GM21576 (cell line): ENCODE measurements around the gene SLC4A4.

Experiments
- ATAC-seq: cut with Tn5 transposase; IDR thresholded peaks from one replicate; pipeline ENCODE4 v1.9.1; 2021; ENCODE audit warnings: mild to moderate bottlenecking, moderate library complexity; ENCODE audit not compliant: unreplicated experiment

Gene SLC4A4

DNA sequence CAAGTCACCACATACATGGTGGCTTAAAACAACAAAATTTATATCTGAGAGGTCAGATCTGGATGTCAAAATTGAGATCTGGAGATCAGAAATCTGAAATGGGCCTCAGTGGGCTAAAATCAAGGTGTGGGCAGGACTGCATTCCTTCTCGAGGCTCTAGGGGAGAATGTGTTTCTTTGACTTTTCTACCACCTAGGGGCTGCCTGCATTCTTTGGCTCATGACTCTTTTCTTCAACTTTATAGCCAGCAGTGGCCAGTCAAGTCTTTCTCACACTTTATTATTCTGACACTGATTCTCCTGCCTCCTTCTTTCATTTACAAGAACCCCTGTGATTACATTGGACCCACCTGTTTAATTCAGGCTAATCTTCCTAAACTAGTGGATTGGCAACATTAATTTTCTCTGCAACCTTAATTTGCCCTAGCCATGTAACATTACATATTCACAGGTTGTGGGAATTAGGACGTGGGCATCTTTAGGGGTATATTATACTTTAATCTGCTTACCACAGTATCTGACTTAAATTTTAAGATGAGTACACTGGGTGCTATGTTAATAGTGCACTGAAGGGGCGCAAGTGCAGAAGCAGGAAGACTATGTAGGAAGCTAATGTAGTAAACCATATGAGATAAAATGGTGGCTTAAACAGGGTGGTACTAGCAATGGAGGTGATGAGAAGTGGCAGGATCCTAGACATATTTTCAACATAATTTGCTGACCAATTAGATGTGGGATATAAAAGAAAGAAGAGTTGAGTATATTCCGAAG lies 188.0 kb downstream of the SLC4A4 start:
- ATAC-seq = peak; percentile 56

DNA sequence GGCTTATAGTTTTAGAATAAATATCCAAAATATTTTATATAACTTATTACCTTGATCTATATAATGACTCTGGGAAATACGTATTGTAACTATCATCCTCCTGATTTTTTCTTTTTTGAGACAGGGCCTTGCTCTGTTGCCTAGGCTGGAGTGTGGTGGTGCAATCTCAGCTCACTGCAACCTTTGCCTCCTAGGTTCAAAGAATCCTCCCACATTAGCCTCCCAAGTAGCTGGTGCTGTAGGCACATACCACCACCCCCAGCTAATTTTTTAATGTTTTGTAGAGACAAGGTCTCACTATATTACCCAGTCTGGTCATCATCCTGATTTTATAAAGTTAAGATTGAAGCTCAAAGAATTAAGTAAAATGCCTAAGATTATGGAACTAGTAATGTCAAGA lies 193.6 kb downstream of the SLC4A4 start:
- no peak for ATAC-seq

GRCh38 chr4:71533121-71533520 lies 194.3 kb downstream of the SLC4A4 start:
- ATAC-seq = no peak

DNA sequence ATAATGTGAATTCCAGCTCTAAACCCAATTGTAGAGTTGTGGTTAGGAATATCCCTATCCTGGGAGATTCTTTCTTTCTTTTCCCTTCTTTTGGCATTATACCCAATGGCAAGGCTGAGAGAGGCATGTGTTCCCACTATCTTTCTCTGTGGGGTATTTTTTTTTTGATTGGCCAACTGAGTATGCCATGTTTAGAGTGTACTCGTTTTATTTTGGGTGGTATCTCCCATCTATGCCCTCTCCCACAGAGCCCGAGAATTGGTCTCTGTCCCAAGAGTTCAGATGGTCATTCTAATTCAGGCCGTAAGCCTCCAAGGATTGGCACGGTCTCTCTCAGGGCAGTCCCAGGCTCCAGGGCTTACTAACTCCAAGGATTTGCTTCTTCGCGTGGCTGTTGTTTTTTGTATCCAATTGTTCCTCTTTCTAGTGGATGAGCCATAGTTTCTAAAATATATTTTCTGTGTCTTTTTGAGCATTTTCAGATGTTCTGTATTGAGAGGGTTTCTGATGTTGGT lies 198.8 kb downstream of the SLC4A4 start:
- ATAC-seq = no peak

DNA sequence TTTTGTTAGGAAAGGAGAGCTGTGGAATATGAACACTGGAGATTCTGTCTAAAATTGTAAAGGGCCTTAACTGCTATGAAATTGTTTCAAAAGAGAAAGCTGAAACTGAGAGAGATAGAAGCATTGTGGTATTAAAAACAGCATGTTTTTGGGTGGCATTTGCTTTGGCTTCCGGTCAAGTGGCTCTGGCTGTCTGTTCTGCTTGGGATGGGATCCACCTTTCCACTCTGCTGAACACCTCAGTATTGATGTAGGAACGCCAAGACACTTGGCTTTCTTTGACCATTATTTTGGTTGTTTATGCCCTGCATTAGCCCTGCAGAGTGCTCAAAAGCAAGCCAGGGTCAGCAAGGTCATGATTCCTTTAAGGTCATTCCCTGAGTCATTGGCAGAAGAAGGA lies 199.7 kb downstream of the SLC4A4 start:
- ATAC-seq = no peak

DNA sequence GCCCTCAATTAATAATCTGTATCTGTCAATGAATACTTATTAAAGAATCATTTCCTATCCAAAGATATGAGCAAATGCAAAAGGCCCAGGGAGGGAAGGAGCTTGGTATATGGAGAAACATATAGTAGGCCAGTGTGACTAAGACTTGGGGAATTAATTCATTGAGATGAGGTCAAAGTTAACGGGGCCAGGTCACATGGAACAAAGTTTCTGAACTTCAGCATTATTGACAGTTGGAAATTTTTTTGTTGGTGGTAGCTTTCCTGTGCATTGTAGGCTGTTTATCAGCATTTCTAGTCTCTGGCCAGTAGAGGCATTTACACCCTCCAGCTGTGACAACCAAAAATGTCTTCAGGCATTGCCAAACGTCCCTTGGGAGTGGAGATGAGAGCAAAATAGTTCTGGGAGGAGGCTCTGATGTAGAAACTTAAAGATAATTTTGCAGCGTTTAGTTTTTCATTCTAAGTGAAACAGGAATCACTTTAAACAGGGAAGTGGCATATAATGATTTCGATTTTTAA lies 202.0 kb downstream of the SLC4A4 start:
- no peak for ATAC-seq

DNA sequence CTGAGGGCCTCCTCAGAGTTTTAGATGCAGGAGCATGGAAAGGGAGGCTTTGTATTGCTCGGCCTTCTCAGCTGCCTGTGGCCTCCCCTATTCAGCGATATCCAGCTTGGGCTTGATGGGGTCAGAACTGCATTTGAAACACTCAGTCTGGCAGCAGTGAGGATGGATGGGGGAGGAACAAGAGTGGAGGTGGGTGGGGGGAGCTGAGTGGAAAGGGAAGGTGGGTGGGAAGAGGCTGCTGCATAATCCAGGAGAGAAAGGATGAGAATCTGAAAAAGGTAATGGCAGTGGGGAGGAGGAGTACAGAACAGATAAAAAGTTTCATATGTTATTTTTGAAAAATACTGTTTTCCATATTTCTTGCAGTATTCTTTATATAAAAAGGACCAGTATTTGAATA lies 202.7 kb downstream of the SLC4A4 start:
- ATAC-seq = no peak

GRCh38 chr4:71545168-71545567 lies 206.3 kb downstream of the SLC4A4 start:
- no peak for ATAC-seq

- no peak for ATAC-seq
These were observed 210.8 kb downstream of the SLC4A4 start for GRCh38 chr4:71549516-71550160.

DNA sequence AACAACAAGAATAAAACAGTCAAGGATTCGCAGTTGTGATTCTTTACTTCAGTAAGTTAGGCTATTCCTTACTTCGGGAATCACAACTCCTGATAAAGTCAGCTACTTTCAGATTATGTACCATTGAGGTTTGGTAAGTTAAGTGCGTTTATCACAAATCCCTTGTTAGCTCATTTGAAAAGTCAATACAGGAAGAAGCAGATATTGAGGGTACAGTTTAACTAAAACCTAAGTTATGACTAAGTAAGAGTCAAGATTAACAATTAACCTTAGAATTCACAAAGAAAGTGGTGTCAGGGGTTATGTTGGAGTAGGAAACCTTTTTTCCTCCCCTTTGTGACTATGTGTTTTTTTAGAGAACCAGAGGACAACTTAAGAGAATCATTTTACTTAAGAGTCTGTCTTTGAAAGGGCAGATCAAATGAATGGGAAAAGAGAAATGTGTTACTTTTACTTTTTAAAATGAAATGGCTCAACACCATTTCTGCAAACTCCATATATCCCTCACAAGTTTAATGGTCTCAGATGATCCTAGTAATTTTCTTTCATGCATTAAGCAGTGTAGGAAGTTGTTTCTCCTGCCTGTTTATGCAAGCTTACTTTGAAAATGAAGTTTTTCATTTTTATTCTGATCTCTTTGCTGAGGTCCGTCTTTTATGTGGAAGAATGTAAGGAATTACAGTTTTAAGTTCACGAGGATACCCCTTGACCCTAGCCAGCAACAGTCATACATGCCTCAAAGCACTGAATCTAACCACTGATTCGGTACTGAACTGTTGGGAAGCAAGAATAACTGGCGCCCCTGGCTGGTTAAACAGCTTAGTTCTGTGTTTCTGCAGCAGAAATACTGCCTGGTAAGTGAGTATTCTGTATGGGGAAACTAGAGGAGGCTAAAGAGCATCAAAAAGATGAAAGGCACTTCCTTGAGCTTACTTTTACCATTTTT lies 211.7 kb downstream of the SLC4A4 start:
- no peak for ATAC-seq

- ATAC-seq = no peak
These were observed 214.8 kb downstream of the SLC4A4 start for GRCh38 chr4:71553605-71554004.

DNA sequence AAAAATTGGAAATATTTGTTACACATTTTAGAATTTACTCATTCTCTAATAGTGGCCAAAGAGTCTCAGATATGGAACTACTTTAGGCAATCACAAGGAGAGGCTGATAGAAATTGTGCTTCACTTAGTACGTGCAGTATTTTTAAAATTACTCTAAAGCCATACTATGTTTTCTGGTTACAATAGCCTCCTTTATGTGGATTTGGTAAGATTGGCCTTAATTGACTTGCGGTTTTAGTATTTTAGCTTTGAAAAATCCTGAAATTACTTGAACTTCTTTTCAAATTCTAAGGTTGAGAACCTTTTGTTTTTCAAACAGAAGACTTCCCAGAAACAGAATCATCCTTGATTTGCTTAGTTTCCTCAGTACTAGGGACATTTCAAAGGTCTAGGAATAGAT lies 215.2 kb downstream of the SLC4A4 start:
- ATAC-seq = no peak

DNA sequence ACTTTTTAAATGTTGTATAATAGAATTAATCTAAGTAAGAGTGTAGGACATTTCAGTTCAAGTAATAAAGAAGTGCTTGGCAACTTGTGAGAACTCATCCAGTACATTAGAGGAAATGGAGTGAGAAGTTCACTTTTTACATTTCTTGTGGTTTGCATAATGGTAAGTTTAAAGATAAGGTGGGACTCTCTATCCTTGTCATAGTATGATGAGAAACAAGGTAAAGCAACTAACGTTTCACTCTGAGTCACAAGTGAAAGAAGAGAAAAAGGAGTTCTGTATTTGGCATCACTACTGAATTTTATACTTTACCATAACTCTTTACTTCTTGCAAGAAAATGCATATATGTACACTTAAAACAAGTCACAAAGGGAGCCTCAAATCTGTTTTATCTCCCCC lies 219.4 kb downstream of the SLC4A4 start:
- peak; percentile 93 for ATAC-seq

- no peak for ATAC-seq
These were observed 221.2 kb downstream of the SLC4A4 start for GRCh38 chr4:71559957-71560571.

GRCh38 chr4:71564775-71565174 lies 226.0 kb downstream of the SLC4A4 start:
- ATAC-seq = no peak

DNA sequence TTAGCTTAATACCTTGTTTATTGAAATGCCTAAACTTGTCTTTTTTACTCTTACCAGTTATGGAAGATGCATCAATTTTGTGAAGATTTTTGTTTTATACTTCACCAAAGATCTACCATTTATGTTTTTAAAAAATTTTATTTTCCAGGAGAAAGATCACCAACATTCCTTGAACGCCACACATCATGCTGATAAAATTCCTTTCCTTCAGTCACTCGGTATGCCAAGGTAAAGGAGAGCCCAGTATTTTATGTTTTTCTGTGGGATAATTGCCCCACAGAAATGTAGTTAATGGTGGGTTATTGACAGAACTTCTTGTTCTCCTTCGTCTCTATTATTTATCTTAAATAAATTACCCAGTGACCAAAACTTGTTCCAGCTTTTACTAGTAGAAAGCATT lies 228.0 kb downstream of the SLC4A4 start:
- no peak for ATAC-seq

- ATAC-seq = no peak
These were observed 229.3 kb downstream of the SLC4A4 start for GRCh38 chr4:71568131-71568530.

DNA sequence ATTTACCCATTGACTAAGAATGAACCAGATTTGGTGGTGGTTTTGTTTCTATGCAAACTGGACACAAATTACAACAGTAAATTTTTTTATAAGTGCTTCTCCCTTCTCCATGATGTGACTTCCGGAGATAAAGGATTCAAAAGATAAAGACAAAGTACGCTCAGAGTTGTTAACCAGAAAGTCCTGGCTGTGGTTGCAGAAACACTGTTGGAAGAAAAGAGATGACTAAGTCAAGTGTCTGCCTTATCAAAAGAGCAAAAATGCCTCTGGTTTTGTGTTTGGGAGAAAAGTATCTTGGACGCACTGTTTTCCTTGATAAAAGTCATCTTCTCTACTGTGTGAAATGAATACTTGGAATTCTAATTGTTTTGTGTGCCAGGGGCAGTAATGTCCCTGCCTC lies 231.7 kb downstream of the SLC4A4 start:
- ATAC-seq = no peak

- ATAC-seq = no peak
These were observed 232.5 kb downstream of the SLC4A4 start for GRCh38 chr4:71571346-71571745.

GRCh38 chr4:71583971-71584370 lies 245.2 kb downstream of the SLC4A4 start:
- no peak for ATAC-seq

GRCh38 chr4:71584585-71584984 lies 245.8 kb downstream of the SLC4A4 start:
- no peak for ATAC-seq
